ENCODE measurements around the gene IRF8.
A peak's percentile ranks its signal among the peaks of the same experiment; 100 is the strongest.
"Not testable (repeated sequence)": the region's sequence is repeated elsewhere in the genome, so short reads cannot be mapped to it uniquely, and the experiment has no call there.

Gene IRF8

GRCh38 chr16:85936816-85937215, 37.9 kb downstream of the IRF8 start:
- DNase-seq: no peak

GRCh38 chr16:85940214-85940613, 41.3 kb downstream of the IRF8 start:
- no peak for DNase-seq

DNA sequence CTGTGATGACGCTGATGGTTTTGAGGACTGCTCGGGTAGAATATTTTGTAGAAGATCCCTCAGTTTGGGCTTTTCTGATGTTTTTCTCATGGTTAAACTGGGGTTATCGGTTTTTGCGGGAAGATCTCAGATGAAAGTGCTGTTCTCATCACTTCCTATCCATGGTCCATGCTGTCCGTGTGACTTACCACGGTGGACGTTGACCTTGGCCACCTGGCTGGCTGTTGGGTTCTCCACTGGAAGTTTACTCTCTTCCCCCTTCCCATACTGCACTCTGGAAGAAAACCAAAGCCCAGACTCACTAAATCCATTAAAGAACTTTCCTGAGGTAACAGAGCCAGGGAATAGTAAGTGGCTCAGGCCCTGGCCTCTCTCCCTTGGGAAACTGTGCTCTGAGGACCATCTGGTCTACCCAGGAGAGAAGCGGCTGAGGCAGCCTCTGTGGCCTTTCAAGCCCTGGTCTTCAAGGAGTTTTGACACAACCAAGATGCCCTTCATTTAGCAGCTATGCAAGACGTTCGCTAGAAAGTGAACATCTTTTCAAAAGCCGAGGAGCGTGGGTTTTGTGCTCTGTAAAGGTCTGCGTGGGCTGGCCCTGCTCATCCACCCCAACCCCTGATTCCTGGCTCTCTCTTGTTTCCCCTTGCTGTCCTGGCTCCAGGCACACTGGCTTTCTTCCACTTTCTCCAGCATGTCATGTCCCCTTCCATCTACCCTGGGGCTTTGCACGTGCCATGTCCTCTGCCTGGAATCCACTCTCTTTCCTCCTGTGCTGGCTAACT, 43.1 kb downstream of the IRF8 start:
- DNase-seq: no peak

- DNase-seq: not testable (repeated sequence)
These were observed 43.7 kb downstream of the IRF8 start for GRCh38 chr16:85942659-85943058.

GRCh38 chr16:85943711-85944110, 44.7 kb downstream of the IRF8 start:
- no peak for DNase-seq

GRCh38 chr16:85944572-85945423, 45.8 kb downstream of the IRF8 start:
- no peak for DNase-seq

DNA sequence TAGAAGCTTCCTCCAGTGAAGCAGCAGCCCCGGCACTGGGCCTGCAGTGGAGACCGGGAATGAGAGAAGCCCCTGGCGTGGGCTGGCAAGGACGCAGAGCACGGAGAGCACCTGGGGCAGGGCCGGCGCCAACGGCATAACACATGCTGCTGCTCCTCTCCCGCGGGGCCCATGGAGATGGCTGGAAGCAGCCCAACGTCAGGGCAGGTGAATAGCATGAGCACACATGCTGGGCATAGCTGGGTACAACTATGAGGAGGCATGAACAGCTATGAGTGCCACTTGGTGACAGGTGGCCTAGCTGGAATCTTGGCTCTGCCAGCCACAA, 46.4 kb downstream of the IRF8 start:
- no peak for DNase-seq

- DNase-seq: no peak
These were observed 47.7 kb downstream of the IRF8 start for GRCh38 chr16:85946541-85947124.

GRCh38 chr16:85947230-85948137, 48.5 kb downstream of the IRF8 start:
- DNase-seq: peak; percentile 79

DNA sequence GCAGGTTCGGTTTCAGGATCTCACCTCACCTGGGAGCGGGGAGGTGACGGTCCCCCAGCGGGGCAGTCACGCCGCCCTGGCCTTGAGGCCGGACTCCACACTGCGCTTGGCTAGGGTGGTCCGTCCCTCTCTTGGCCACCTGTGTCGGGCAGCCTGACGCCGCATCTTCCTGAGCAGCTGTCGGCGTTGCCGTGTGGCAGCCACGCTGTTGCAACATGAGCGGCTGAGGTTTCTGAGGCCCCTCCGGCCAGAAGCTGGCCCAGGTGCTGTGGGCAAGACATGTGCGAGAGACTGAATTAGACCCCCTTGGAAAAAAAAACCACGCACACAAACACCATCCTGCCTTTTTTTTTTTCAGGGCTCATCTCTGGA, 49.2 kb downstream of the IRF8 start:
- DNase-seq: peak; percentile 64

DNA sequence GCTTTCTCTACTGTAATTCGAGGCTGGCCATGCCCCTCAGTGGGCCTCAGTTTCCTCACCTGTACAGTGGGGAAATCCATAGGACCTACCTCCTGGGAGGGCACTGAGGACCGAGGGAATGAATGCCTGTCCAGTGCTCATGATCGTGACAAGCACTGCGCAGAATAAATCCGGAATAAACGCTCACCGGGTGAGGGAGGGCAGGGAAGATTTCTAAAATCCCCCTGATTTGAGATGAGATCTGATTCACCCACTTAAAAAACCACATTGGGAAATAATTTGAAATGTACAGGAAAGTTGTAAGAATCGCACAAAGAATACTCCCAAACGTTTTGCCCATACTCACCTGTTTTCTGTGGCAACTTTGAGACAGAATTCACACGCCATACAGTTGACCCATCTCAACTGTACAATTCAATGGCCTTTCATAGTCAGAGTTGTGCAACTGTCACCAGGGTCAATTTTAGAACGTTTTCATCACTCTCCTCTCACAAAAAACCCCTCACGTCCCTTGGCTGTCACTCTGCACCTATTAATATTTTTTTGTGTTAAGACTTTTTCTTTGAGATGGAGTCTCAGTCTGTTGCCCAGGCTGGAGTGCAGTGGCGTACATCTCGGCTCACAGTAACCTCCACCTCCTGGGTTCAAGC, 49.8 kb downstream of the IRF8 start:
- no peak for DNase-seq

DNA sequence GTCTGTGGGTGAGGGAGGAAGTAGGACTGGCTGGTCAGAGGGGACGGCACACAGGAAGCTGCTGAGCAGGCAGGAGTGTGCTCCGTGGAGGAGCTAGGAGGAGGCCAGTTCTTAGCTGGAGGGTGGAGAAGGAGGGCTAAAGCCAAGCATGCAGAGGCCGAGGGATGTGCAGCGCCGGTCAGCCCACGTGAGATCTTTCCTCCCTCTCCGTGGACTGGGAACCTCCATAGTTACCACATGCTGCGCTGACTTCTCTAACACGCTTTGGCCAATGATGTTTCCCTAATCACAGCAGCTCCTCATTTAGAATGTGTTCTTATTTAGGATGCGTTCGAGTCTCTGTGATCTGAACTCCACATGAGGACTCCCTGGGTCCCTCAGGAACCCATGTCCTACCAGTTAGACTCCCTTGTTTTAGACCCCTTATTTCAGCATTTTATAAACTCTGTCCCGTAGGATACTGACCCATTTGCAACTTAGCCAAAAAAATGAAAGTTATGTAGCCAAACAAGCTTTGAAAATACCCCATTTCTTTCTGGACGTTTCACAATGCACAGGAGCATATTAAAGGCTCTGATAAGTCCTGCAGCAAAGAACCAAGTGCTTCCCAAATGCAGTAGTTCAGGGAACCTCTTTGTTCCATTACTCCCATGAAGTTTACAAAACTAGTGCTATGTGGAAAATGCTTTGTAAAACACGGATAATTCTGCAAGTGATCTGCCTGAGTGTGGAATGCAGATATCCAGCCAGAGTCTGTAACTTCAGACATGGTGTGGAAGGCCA, 51.4 kb downstream of the IRF8 start:
- no peak for DNase-seq

GRCh38 chr16:85952197-85952596, 53.2 kb downstream of the IRF8 start:
- DNase-seq: no peak

GRCh38 chr16:85952811-85953210, 53.8 kb downstream of the IRF8 start:
- DNase-seq: no peak

DNA sequence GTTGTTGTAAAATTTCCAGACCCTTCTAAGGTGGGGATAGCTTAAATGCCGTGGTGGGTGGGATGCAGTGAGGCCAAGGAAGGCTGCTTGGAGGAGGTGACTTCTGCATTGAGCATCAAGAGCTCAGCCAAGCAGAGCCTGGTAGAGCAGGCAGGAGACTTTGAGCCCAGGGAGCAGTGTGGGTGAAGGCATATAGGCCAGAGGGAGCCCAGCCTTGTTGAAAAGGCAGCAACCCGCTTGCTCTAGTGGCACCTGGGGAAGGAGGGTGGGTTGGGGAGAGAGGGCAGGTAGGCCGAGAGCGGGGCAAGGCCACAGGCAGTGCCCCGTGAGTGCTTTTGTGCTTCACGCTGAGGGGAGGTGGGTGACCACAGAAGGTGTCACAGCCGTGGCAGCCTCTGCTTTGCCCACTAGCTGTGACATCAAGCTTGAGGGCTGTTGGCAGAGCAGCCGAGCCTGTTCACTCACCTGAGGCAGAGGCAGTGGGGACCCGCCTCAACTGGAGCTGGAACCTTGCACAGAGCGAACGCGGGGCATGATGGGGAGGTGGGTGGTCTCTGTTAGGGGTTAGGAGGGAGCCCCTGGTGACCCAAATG, 56.1 kb downstream of the IRF8 start:
- no peak for DNase-seq

- no peak for DNase-seq
These were observed 56.6 kb downstream of the IRF8 start for GRCh38 chr16:85955566-85955965.

DNA sequence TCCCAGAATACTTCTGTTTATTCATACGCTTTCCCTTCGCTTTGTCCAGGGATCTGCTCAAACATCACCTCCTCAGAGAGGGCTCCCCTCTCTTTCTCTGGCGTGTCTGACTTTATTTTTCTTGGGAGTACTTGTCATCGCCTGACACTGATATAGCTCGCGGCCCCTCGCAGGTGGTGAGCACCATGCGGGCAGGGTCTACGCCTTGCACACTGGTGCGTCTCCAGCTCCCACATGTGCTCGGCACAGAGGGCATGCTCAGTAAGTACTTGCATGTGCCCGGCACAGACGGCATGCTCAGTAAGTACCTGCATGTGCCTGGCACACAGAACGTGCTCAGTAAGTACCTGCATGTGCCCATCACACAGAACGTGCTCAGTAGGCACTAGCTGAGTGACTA, 57.5 kb downstream of the IRF8 start:
- DNase-seq: no peak

- no peak for DNase-seq
These were observed 59.8 kb downstream of the IRF8 start for GRCh38 chr16:85958731-85959130.

DNA sequence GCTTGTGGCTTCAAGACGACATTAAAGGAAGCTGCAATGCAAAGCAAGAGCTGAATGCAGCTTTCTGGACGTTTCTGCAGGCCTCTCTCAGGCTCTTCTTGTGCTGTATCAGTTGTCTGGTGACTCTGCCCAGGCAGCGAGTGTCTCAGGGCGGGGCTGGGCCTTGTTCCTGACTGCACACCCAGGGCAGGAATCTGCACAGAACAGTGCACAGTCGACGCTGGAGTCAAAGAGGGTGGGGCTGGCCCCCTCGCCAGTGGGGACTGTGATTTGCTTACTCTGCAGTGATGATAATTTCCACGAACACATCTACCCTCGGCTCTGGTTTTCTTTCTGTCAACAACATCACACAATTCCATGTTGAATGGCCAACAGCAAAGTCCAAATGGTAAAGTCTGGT, 60.7 kb downstream of the IRF8 start:
- no peak for DNase-seq

GRCh38 chr16:85960486-85961046, 61.6 kb downstream of the IRF8 start:
- no peak for DNase-seq
